GM23248 (cell line): ENCODE measurements around the gene TUBG1. TPM values are rescaled to one million over a fixed set of nuclear protein-coding genes. Genes with fewer than 3 reads are reported as not detected.

Experiments
- DNase-seq: peaks from one replicate; pipeline ENCODE4 v3.0.0-alpha.2; 2015
- H2AFZ ChIP-seq: fragments of 200-600 bp; sonication (generic); 2 replicates; pipeline ENCODE4 v1.6.1; 2016; ENCODE audit warnings: antibody characterized with exemption
- H3F3A ChIP-seq: fragments of 200-600 bp; sonication (generic); 2 replicates; pipeline ENCODE4 v1.6.1; 2016; ENCODE audit warnings: mild to moderate bottlenecking, antibody characterized with exemption, mixed run types; ENCODE audit not compliant: insufficient read depth
- H3K27ac ChIP-seq: fragments of 200-600 bp; sonication (generic); 2 replicates; pipeline ENCODE4 v1.5.1; 2016; ENCODE audit warnings: mild to moderate bottlenecking
- H3K27me3 ChIP-seq: fragments of 200-600 bp; sonication (generic); replicated peaks from 2 replicates; pipeline ENCODE4 v1.6.1; 2016; ENCODE audit warnings: mild to moderate bottlenecking; ENCODE audit not compliant: insufficient read depth
- H3K36me3 ChIP-seq: fragments of 200-600 bp; sonication (generic); 2 replicates; pipeline ENCODE4 v1.6.1; 2016; ENCODE audit warnings: low read depth, mild to moderate bottlenecking
- H3K4me1 ChIP-seq: fragments of 200-600 bp; sonication (generic); 2 replicates; pipeline ENCODE4 v1.6.1; 2016; ENCODE audit warnings: mild to moderate bottlenecking; ENCODE audit not compliant: insufficient read depth
- H3K4me2 ChIP-seq: fragments of 200-600 bp; sonication (generic); one replicate; pipeline ENCODE4 v1.6.1; 2016; ENCODE audit warnings: mild to moderate bottlenecking; ENCODE audit not compliant: unreplicated experiment
- H3K4me3 ChIP-seq: fragments of 200-600 bp; sonication (generic); 2 replicates; pipeline ENCODE4 v1.5.1; 2016; ENCODE audit warnings: mild to moderate bottlenecking
- H3K79me2 ChIP-seq: fragments of 200-600 bp; sonication (generic); 2 replicates; pipeline ENCODE4 v1.6.1; 2016; ENCODE audit warnings: mild to moderate bottlenecking; ENCODE audit not compliant: insufficient read depth
- H3K9ac ChIP-seq: fragments of 200-600 bp; sonication (generic); 2 replicates; pipeline ENCODE4 v1.6.1; 2016; ENCODE audit warnings: mild to moderate bottlenecking
- H3K9me2 ChIP-seq: fragments of 200-600 bp; sonication (generic); 2 replicates; pipeline ENCODE4 v1.6.1; 2016; ENCODE audit warnings: mixed run types, mild to moderate bottlenecking, moderate library complexity; ENCODE audit not compliant: insufficient read depth
- H3K9me3 ChIP-seq: fragments of 200-600 bp; sonication (generic); one replicate; pipeline ENCODE4 v1.6.1; 2017; ENCODE audit warnings: low read depth
- H4K20me1 ChIP-seq: fragments of 200-600 bp; sonication (generic); 2 replicates; pipeline ENCODE4 v1.6.0; 2016; ENCODE audit not compliant: insufficient read depth
- EZH2 ChIP-seq: fragments of 200-600 bp; sonication (generic); IDR thresholded peaks from 2 replicates; pipeline ENCODE4 v1.6.1; 2018; ENCODE audit warnings: antibody characterized with exemption, mild to moderate bottlenecking; ENCODE audit not compliant: insufficient read depth, poor library complexity, severe bottlenecking
- EZH2phosphoT487 ChIP-seq: fragments of 200-600 bp; sonication (generic); IDR thresholded peaks from 2 replicates; pipeline ENCODE4 v1.6.1; 2018; ENCODE audit warnings: antibody characterized with exemption, moderate library complexity, mild to moderate bottlenecking, low read depth; ENCODE audit not compliant: insufficient read depth
- WGBS, 2 experiments: methylation state at CpG; one replicate each; pipeline ENCODE4 v1.1.6; 2015 to 2017; ENCODE audit warnings: low lambda C conversion rate in 2 of 2, low coverage in 1 of 2; ENCODE audit errors: missing lambda C conversion rate in 2 of 2; 5-methylcytosine and 5-hydroxymethylcytosine counted together
- in situ Hi-C: fragments of 300-500 bp; cut with MboI; formaldehyde crosslinking; loops from 2 replicates; pipeline ENCODE4 v1.15.0; 2020
- polyA plus RNA-seq: library from polyadenylated mRNA; unstranded; fragments of >200 nt; fragmentation: Nextera tagmentation; extraction: Ambion mirVana; gene quantifications from 2 replicates; pipeline ENCODE4 v1.2.1, GENCODE V29; 2016
- total RNA-seq: library from RNA; depleted of rRNA; stranded (reverse); fragments of >200 nt; shearing (Covaris generic); gene quantifications from 2 replicates; pipeline ENCODE4 v1.2.3, GENCODE V29; 2014; rRNA removed

The TUBG1 gene
- total and polyA plus RNA-seq, 2 experiments from 2014 or later = 53.0 to 95.3 TPM

- peak overlapping the region; percentile 90 for H3K4me2 ChIP-seq
- peak overlapping the region; percentile 56 for H3K27ac ChIP-seq
- peaks cover 9% of the 10 kb centered on the region for H3K36me3 ChIP-seq
- peaks cover 20% of the 10 kb centered on the region for H3F3A ChIP-seq
- peak overlapping the region; percentile 60 for H3K4me3 ChIP-seq
- no peaks in the 10 kb centered on the region for H3K9me2 ChIP-seq
- WGBS, 2 experiments = 24 to 27% methylated on average over 7 of the region's 7 CpGs
- H3K9ac ChIP-seq = peak overlapping the region; percentile 27; the same call in 1 of the 2 replicates
- no peaks in the 10 kb centered on the region for H3K9me3 ChIP-seq
- no peak overlapping the region for H2AFZ ChIP-seq
- in situ Hi-C loops = no loop called here
- peaks cover 24% of the 10 kb centered on the region for H3K79me2 ChIP-seq
- DNase-seq = peak; percentile 89
- TF ChIP-seq EZH2phosphoT487 (no peak), EZH2 (no peak)
- peaks cover 16% of the 10 kb centered on the region for H3K4me1 ChIP-seq
- H3K27me3 ChIP-seq = no peaks in the 10 kb centered on the region
- no peaks in the 10 kb centered on the region for H4K20me1 ChIP-seq
These were observed 51.3 kb downstream of the TUBG1 start for GRCh38 chr17:42660692-42661345.

Other genes starting within 250 kb of the TUBG1 start
- gene STAT3, start 221.2 kb upstream of the TUBG1 start, total RNA-seq = 79.4 and 84.1 TPM in 2 replicates
- gene STAT3, start 221.2 kb upstream of the TUBG1 start, polyA plus RNA-seq = 112 and 115 TPM in 2 replicates
- gene CAVIN1, start 186.4 kb upstream of the TUBG1 start, total RNA-seq = 1,074 and 1,102 TPM in 2 replicates
- gene CAVIN1, start 186.4 kb upstream of the TUBG1 start, polyA plus RNA-seq = 666 and 686 TPM in 2 replicates
- gene ATP6V0A1, start 150.8 kb upstream of the TUBG1 start, total RNA-seq = 15.3 and 16.3 TPM in 2 replicates
- 21.6 and 26.0 TPM in 2 replicates for gene ATP6V0A1, start 150.8 kb upstream of the TUBG1 start, polyA plus RNA-seq
- gene NAGLU, start 73.4 kb upstream of the TUBG1 start, total RNA-seq = 68.1 and 83.1 TPM in 2 replicates
- 36.8 and 39.4 TPM in 2 replicates for gene NAGLU, start 73.4 kb upstream of the TUBG1 start, polyA plus RNA-seq
- 0.76 and 2.3 TPM in 2 replicates for gene HSD17B1, start 56.8 kb upstream of the TUBG1 start, total RNA-seq
- 2.6 and 3.0 TPM in 2 replicates for gene HSD17B1, start 56.8 kb upstream of the TUBG1 start, polyA plus RNA-seq
- gene COASY, start 47.5 kb upstream of the TUBG1 start, total RNA-seq = 19.2 and 22.7 TPM in 2 replicates
- 50.1 and 56.9 TPM in 2 replicates for gene COASY, start 47.5 kb upstream of the TUBG1 start, polyA plus RNA-seq
- 29.3 and 30.8 TPM in 2 replicates for gene MLX, start 42.6 kb upstream of the TUBG1 start, total RNA-seq
- gene MLX, start 42.6 kb upstream of the TUBG1 start, polyA plus RNA-seq = 37.0 and 39.3 TPM in 2 replicates
- gene PSMC3IP, start 32.0 kb upstream of the TUBG1 start, total RNA-seq = 8.2 and 8.9 TPM in 2 replicates
- 11.1 and 12.0 TPM in 2 replicates for gene PSMC3IP, start 32.0 kb upstream of the TUBG1 start, polyA plus RNA-seq
- gene RETREG3, start 309 bp upstream of the TUBG1 start, total RNA-seq = 54.8 and 66.7 TPM in 2 replicates
- 36.3 and 38.0 TPM in 2 replicates for gene RETREG3, start 309 bp upstream of the TUBG1 start, polyA plus RNA-seq
- 12.1 and 14.4 TPM in 2 replicates for gene TUBG2, start 49.6 kb downstream of the TUBG1 start, total RNA-seq
- gene TUBG2, start 49.6 kb downstream of the TUBG1 start, polyA plus RNA-seq = 29.8 and 30.9 TPM in 2 replicates
- gene PLEKHH3, start 67.3 kb downstream of the TUBG1 start, total RNA-seq = 19.0 and 32.2 TPM in 2 replicates
- 6.4 and 7.5 TPM in 2 replicates for gene PLEKHH3, start 67.3 kb downstream of the TUBG1 start, polyA plus RNA-seq
- gene CCR10, start 72.2 kb downstream of the TUBG1 start, total RNA-seq = 1.1 and 3.5 TPM in 2 replicates
- gene CCR10, start 72.2 kb downstream of the TUBG1 start, polyA plus RNA-seq = 1.6 and 2.5 TPM in 2 replicates
- gene CNTNAP1, start 72.8 kb downstream of the TUBG1 start, total RNA-seq = 23.3 and 24.5 TPM in 2 replicates
- 3.2 and 3.6 TPM in 2 replicates for gene CNTNAP1, start 72.8 kb downstream of the TUBG1 start, polyA plus RNA-seq
- 22.4 and 22.5 TPM in 2 replicates for gene EZH1, start 135.4 kb downstream of the TUBG1 start, total RNA-seq
- gene EZH1, start 135.4 kb downstream of the TUBG1 start, polyA plus RNA-seq = 19.9 and 22.8 TPM in 2 replicates
- gene RAMP2, start 151.5 kb downstream of the TUBG1 start, total RNA-seq = 3.7 TPM in 1 of 2 replicates, not detected in the other
- gene RAMP2, start 151.5 kb downstream of the TUBG1 start, polyA plus RNA-seq = 2.3 and 2.4 TPM in 2 replicates
- gene VPS25, start 163.8 kb downstream of the TUBG1 start, total RNA-seq = 93.0 and 96.0 TPM in 2 replicates
- gene VPS25, start 163.8 kb downstream of the TUBG1 start, polyA plus RNA-seq = 103 TPM in 2 replicates
- 3.0 and 3.4 TPM in 2 replicates for gene WNK4, start 170.9 kb downstream of the TUBG1 start, total RNA-seq
- 11.4 and 12.6 TPM in 2 replicates for gene WNK4, start 170.9 kb downstream of the TUBG1 start, polyA plus RNA-seq
- gene COA3, start 189.0 kb downstream of the TUBG1 start, total RNA-seq = 39.1 and 48.0 TPM in 2 replicates
- gene COA3, start 189.0 kb downstream of the TUBG1 start, polyA plus RNA-seq = 125 TPM in 2 replicates
- gene CNTD1, start 189.2 kb downstream of the TUBG1 start, total RNA-seq = not detected in 2 replicates
- 0.14 and 0.71 TPM in 2 replicates for gene CNTD1, start 189.2 kb downstream of the TUBG1 start, polyA plus RNA-seq
- gene BECN1, start 214.6 kb downstream of the TUBG1 start, total RNA-seq = 134 and 191 TPM in 2 replicates
- gene BECN1, start 214.6 kb downstream of the TUBG1 start, polyA plus RNA-seq = 105 and 117 TPM in 2 replicates
- gene PSME3, start 223.7 kb downstream of the TUBG1 start, total RNA-seq = 88.1 and 104 TPM in 2 replicates
- gene PSME3, start 223.7 kb downstream of the TUBG1 start, polyA plus RNA-seq = 170 and 176 TPM in 2 replicates
- gene AOC2, start 234.9 kb downstream of the TUBG1 start, total RNA-seq = 0.13 and 0.22 TPM in 2 replicates
- 0.09 and 0.14 TPM in 2 replicates for gene AOC2, start 234.9 kb downstream of the TUBG1 start, polyA plus RNA-seq
- 0.13 TPM in 1 of 2 replicates, not detected in the other for gene AOC3, start 241.5 kb downstream of the TUBG1 start, total RNA-seq
- gene AOC3, start 241.5 kb downstream of the TUBG1 start, polyA plus RNA-seq = 0.05 TPM in 1 of 2 replicates, not detected in the other